ENCODE measurements around the gene SEMA4A.

DNA sequence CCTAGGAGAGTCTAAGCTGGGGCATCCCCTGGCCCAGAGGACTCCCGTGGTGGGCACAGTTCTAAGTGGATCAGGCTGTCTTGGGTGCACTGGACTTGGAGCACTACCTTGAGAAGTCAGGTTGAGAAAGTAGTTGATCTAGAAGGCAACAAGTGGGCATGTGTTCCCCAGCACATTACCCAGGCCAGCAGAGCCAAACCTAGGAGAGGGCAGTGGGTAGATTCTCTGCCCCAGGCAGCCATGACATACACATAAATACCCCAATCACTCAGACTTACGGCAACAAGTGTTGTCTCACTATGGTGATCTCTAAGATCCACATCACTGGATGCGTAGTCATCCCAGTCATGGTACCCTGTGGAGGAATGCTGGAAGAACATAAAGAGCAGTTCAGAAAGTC is 57.9 kb downstream of the SEMA4A start:
- TF ChIP-seq YY1 (IDR thresholded peaks at IDR 0.05; ENCODE audit: insufficient read depth, insufficient read length), result no peak
- no peak for TF ChIP-seq ZNF274 (IDR thresholded peaks at IDR 0.05; ENCODE audit: low read depth, low read length)

Measured in NT2/D1 (cell line).